Activated naive CD8-positive, alpha-beta T cell treated with anti-CD3 and anti-CD28 coated beads, Interleukin-2, amount 50 U/mL, for 24 hours (primary cell): ENCODE results near the gene NTN5.
A peak's percentile ranks its signal among the peaks of the same experiment; 100 is the strongest.

ENCODE experiments used
- ATAC-seq: fragments of 150-1000 bp; cut with Tn5 transposase; one replicate; pipeline ENCODE4 v1.10.0; 2021
- DNase-seq: peaks from one replicate; pipeline ENCODE4 v3.0.0; 2021
- H3K27ac Mint-ChIP-seq: one replicate; pipeline ENCODE4 v1.8.0; 2021; ENCODE audit warnings: mild to moderate bottlenecking, mixed read lengths
- H3K27me3 Mint-ChIP-seq: one replicate; pipeline ENCODE4 v1.8.0; 2021; ENCODE audit warnings: mixed read lengths
- H3K36me3 Mint-ChIP-seq: one replicate; pipeline ENCODE4 v1.8.0; 2021; ENCODE audit warnings: low read depth, mixed read lengths
- H3K4me1 Mint-ChIP-seq: one replicate; pipeline ENCODE4 v1.8.0; 2021; ENCODE audit warnings: mixed read lengths
- H3K4me3 Mint-ChIP-seq: one replicate; pipeline ENCODE4 v1.8.0; 2021; ENCODE audit warnings: mild to moderate bottlenecking, moderate library complexity, mixed read lengths
- H3K9me3 Mint-ChIP-seq: one replicate; pipeline ENCODE4 v1.8.0; 2021; ENCODE audit warnings: mixed read lengths

NTN5 gene

GRCh38 chr19:48615231-48616040, 57.4 kb downstream of the NTN5 start:
- peak overlapping the region; percentile 98 for H3K4me3 Mint-ChIP-seq
- peaks cover 54% of the 10 kb centered on the region for H3K36me3 Mint-ChIP-seq
- ATAC-seq (no peak), DNase-seq (no peak)
- peaks cover 41% of the 10 kb centered on the region for H3K4me1 Mint-ChIP-seq
- peak overlapping the region; percentile 70 for H3K27ac Mint-ChIP-seq
- no peaks in the 10 kb centered on the region for H3K9me3 Mint-ChIP-seq
- H3K27me3 Mint-ChIP-seq = no peaks in the 10 kb centered on the region

- DNase-seq (no peak), ATAC-seq (no peak)
- no peaks in the 10 kb centered on the region for H3K9me3 Mint-ChIP-seq
- peak within 1 kb of the TSS; percentile 70 for H3K27ac Mint-ChIP-seq
- H3K36me3 Mint-ChIP-seq = peaks cover 49% of the 10 kb centered on the region
- H3K27me3 Mint-ChIP-seq = no peaks in the 10 kb centered on the region
- peak within 1 kb of the TSS; percentile 98 for H3K4me3 Mint-ChIP-seq
- H3K4me1 Mint-ChIP-seq = peaks cover 33% of the 10 kb centered on the region
Measured at GRCh38 chr19:48614436-48615230, 58.2 kb downstream of the NTN5 start, which contains the start of gene FAM83E. TSS of gene FAM83E (minus strand) at chr19:48615076. CDS start at chr19:48613372, 1,704 bp downstream.

GRCh38 chr19:48613852-48614435, 58.9 kb downstream of the NTN5 start:
- Mint-ChIP-seq H3K36me3 (peaks cover 45% of the 10 kb centered on the region), H3K4me1 (peaks cover 29% of the 10 kb centered on the region), H3K27me3 (no peaks in the 10 kb centered on the region), H3K27ac (peak overlapping the region; percentile 66), H3K4me3 (peak overlapping the region; percentile 45), H3K9me3 (no peaks in the 10 kb centered on the region)
- DNase-seq (no peak), ATAC-seq (peak; percentile 15)

- no peak for DNase-seq
- Mint-ChIP-seq H3K27ac (peak overlapping the region; percentile 66), H3K9me3 (no peaks in the 10 kb centered on the region), H3K4me3 (peak overlapping the region; percentile 45), H3K4me1 (peaks cover 25% of the 10 kb centered on the region), H3K27me3 (no peaks in the 10 kb centered on the region), H3K36me3 (peaks cover 38% of the 10 kb centered on the region)
- no peak for ATAC-seq
Measured at GRCh38 chr19:48613024-48613851, 59.6 kb downstream of the NTN5 start.

- no peak for DNase-seq
- H3K36me3 Mint-ChIP-seq = peaks cover 24% of the 10 kb centered on the region
- no peak overlapping the region for H3K27ac Mint-ChIP-seq
- no peak overlapping the region for H3K4me3 Mint-ChIP-seq
- no peaks in the 10 kb centered on the region for H3K27me3 Mint-ChIP-seq
- ATAC-seq = no peak
- no peaks in the 10 kb centered on the region for H3K9me3 Mint-ChIP-seq
- H3K4me1 Mint-ChIP-seq = peaks cover 14% of the 10 kb centered on the region
Measured at GRCh38 chr19:48611872-48612271, 60.9 kb downstream of the NTN5 start.
